CD4-positive, alpha-beta memory T cell (primary cell): ENCODE data around the gene USP6NL. TPM values are rescaled to one million over a fixed set of nuclear protein-coding genes. Genes with fewer than 3 reads are reported as not detected.

Source experiments
- CTCF ChIA-PET: fragments of 350-600 bp; sonication (Branson Sonifier 250); formaldehyde crosslinking; loops from one replicate; lab custom pipeline; 2021; ENCODE audit warnings: inconsistent platforms; ENCODE audit not compliant: partially characterized antibody; lab: Charles Lee
- POLR2A ChIA-PET: fragments of 350-600 bp; sonication (Branson Sonifier 250); formaldehyde crosslinking; loops from one replicate; lab custom pipeline; 2021; ENCODE audit not compliant: partially characterized antibody; lab: Charles Lee
- DNase-seq, 5 donors: peaks; one replicate each; pipeline versions ENCODE4 v3.0.0 to v3.0.0-alpha.2; 2020 to 2022; ENCODE audit warnings: mixed read lengths in 1 of 5
- H3K27ac ChIP-seq: one replicate; pipeline ENCODE4 v1.7.0; 2013; ENCODE audit warnings: low read depth, low read length
- H3K27me3 ChIP-seq: 2 replicates; pipeline ENCODE4 v1.7.0; 2013; ENCODE audit warnings: mild to moderate bottlenecking, low read length, moderate library complexity; ENCODE audit not compliant: insufficient read depth
- H3K36me3 ChIP-seq: 2 replicates; pipeline ENCODE4 v1.7.0; 2013; ENCODE audit warnings: mild to moderate bottlenecking, low read length, moderate library complexity; ENCODE audit not compliant: insufficient read depth
- H3K4me1 ChIP-seq: 2 replicates; pipeline ENCODE4 v1.7.0; 2013; ENCODE audit warnings: mild to moderate bottlenecking, low read length, moderate library complexity; ENCODE audit not compliant: insufficient read depth
- H3K4me3 ChIP-seq, 2 donors: one replicate each; pipeline ENCODE4 v1.7.0; 2013; ENCODE audit warnings: low read length in 2 of 2, mild to moderate bottlenecking in 1 of 2
- H3K9me3 ChIP-seq, 2 donors: one replicate each; pipeline ENCODE4 v1.7.0; 2013; ENCODE audit warnings: low read length in 2 of 2, control low read depth in 1 of 2; ENCODE audit not compliant: control insufficient read depth in 1 of 2
- H3K27ac Mint-ChIP-seq, 7 donors: one replicate each; pipeline ENCODE4 v1.8.0; 2020 to 2021; ENCODE audit warnings: mixed read lengths in 7 of 7, mild to moderate bottlenecking in 6 of 7, inconsistent platforms in 3 of 7, moderate library complexity in 3 of 7
- H3K27me3 Mint-ChIP-seq, 2 donors: one replicate each; pipeline ENCODE4 v1.8.0; 2020 to 2021; ENCODE audit warnings: mixed read lengths in 2 of 2
- H3K36me3 Mint-ChIP-seq, 2 donors: one replicate each; pipeline ENCODE4 v1.8.0; 2020 to 2021; ENCODE audit warnings: mixed read lengths in 2 of 2, inconsistent platforms in 1 of 2, mild to moderate bottlenecking in 1 of 2
- H3K4me1 Mint-ChIP-seq, 4 donors: one replicate each; pipeline ENCODE4 v1.8.0; 2020 to 2021; ENCODE audit warnings: mixed read lengths in 4 of 4, mild to moderate bottlenecking in 1 of 4
- H3K4me3 Mint-ChIP-seq, 8 donors: one replicate each; pipeline ENCODE4 v1.8.0; 2020 to 2021; ENCODE audit warnings: mixed read lengths in 8 of 8, mild to moderate bottlenecking in 7 of 8, moderate library complexity in 6 of 8, inconsistent platforms in 3 of 8
- H3K9me3 Mint-ChIP-seq, 8 donors: one replicate each; pipeline ENCODE4 v1.8.0; 2020 to 2021; ENCODE audit warnings: mixed read lengths in 8 of 8, mild to moderate bottlenecking in 5 of 8, inconsistent platforms in 3 of 8, moderate library complexity in 1 of 8
- intact Hi-C: fragments of 100-400 bp; cut with micrococcal nuclease; formaldehyde crosslinking; loops from one replicate; pipeline ENCODE4 v1.15.1; 2023
- polyA plus RNA-seq, 2 donors: library from polyadenylated mRNA; unstranded; fragments of 300-500 nt; fragmentation: Illumina TruSeq; gene quantifications; one replicate each; pipeline ENCODE4 v1.2.3, GENCODE V29; 2021
- total RNA-seq, 2 experiments: library from RNA; stranded (reverse); gene quantifications; one replicate each; pipeline ENCODE4 v1.2.3, GENCODE V29; 2021

Gene USP6NL
- total and polyA plus RNA-seq, 4 experiments from 2014 or later: 2.2 to 4.8 (median 3.3) TPM

DNA sequence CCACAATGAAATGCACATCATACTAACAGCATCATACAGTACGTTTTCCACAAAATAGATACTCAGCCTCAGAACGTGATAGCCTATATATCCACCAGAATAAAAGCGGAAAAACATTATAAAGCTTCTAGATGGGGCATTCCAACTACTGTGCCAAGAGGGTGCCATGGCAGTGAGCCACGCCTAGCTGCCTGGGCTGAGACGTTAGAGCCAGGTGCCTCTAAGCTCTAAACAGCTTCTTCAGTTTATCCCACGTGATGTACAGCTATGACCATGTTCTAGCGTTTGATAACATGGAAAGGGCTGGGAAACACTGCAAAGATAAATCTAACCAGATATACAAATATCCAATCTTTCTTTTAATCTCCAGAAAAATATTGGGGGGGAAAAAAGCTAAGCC lies 17.8 kb downstream of the USP6NL start:
- POLR2A ChIA-PET: interaction anchor here (0.9 kb wide), 1 partner anchor 11 kb away, joined by 4 read pairs; no protein-coding TSS in a partner anchor
- H3K4me1 Mint-ChIP-seq: no peaks in the 10 kb centered on the region
- H3K27me3 ChIP-seq: no peaks in the 10 kb centered on the region
- H3K36me3 Mint-ChIP-seq: peaks cover 0 to 2% of the 10 kb centered on the region in 2 donors
- H3K4me3 Mint-ChIP-seq: no peak overlapping the region
- H3K9me3 ChIP-seq: no peaks in the 10 kb centered on the region
- H3K4me3 ChIP-seq: no peak overlapping the region
- no peaks in the 10 kb centered on the region for H3K36me3 ChIP-seq
- H3K27ac ChIP-seq: no peak overlapping the region
- peaks cover 0 to 1% of the 10 kb centered on the region in 2 donors for H3K27me3 Mint-ChIP-seq
- no peaks in the 10 kb centered on the region for H3K9me3 Mint-ChIP-seq
- H3K4me1 ChIP-seq: no peaks in the 10 kb centered on the region
- CTCF ChIA-PET: interaction anchor here (1.6 kb wide), 2 partner anchors 33 to 78 kb away, joined by 3 to 4 read pairs; no protein-coding TSS in a partner anchor
- intact Hi-C loops: no loop called here
- H3K27ac Mint-ChIP-seq: no peak overlapping the region
- DNase-seq: no peak

DNA sequence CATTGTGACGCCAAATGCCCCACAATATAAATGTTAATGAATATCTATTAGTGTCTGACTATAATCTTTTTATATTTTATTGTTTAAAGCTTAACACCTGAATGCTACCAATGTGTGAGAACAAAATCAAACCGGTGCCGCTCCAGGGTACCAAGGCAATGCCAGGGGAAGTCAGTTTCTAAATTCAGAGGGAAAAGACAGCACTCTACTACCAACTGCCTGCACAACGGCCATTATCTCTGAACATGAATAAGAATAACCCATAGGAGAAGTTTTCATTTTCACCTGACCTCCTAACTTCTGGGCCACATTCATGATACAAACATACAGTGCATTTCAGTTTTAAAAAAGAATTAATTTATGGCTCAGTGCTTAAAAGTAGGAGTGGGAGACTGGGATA lies 21.7 kb downstream of the USP6NL start:
- peaks cover 0 to 3% of the 10 kb centered on the region in 2 donors for H3K27me3 Mint-ChIP-seq
- H3K4me3 Mint-ChIP-seq: no peak overlapping the region
- Histone ChIP-seq H3K27me3 (no peaks in the 10 kb centered on the region), H3K4me1 (no peaks in the 10 kb centered on the region), H3K36me3 (no peaks in the 10 kb centered on the region), H3K27ac (no peak overlapping the region), H3K9me3 (no peaks in the 10 kb centered on the region), H3K4me3 (no peak overlapping the region)
- peaks cover 0 to 5% (median 0%) of the 10 kb centered on the region in 8 donors for H3K9me3 Mint-ChIP-seq
- H3K4me1 Mint-ChIP-seq: peaks cover 0 to 5% (median 3%) of the 10 kb centered on the region in 4 donors
- no peak overlapping the region for H3K27ac Mint-ChIP-seq
- ChIA-PET POLR2A (no interaction called here), CTCF (no interaction called here)
- DNase-seq: no peak
- peaks cover 0 to 4% of the 10 kb centered on the region in 2 donors for H3K36me3 Mint-ChIP-seq
- intact Hi-C loops: no loop called here

DNA sequence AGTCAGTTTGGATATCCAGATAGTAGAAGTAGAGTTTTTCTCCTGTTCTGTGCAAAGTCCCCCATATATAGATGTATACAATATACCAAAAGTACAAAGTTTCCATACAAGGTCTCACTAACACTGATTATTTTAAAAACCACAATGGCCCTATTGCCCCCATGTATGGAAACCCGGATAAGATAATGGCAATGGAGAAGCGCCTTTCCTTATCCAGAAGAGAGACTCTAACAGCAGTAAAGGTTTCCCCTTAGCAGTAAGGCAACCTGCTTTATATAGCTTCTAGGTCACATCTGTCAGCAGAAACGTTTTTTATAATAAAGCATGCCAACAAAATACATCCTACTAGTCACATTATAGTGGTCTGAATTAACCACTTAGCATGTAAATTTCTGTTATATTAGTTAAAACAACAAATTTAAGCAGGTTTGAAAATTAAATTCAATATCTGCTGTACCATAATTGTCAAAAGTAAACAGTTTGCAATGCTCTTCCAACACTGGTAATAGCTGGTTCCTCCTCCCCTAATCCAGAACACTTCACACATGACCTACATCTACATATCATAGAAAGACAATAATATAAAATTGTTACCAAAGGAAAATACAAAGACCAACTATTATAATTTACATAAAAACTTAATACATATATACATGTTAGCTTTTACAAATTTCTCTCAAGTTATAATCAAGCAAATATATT lies 22.4 kb downstream of the USP6NL start:
- H3K27ac ChIP-seq: no peak overlapping the region
- H3K4me3 ChIP-seq: no peak overlapping the region
- Mint-ChIP-seq H3K4me1 (peaks cover 0 to 5% (median 3%) of the 10 kb centered on the region in 4 donors), H3K27ac (no peak overlapping the region), H3K36me3 (peaks cover 0 to 9% of the 10 kb centered on the region in 2 donors), H3K4me3 (no peak overlapping the region), H3K9me3 (peaks cover 0 to 5% (median 0%) of the 10 kb centered on the region in 8 donors), H3K27me3 (peaks cover 2 to 3% of the 10 kb centered on the region in 2 donors)
- intact Hi-C loops: no loop called here
- POLR2A ChIA-PET: no interaction called here
- CTCF ChIA-PET: interaction anchor here (1.3 kb wide), 1 partner anchor 9 kb away, joined by 3 read pairs; no protein-coding TSS in a partner anchor
- H3K36me3 ChIP-seq: no peaks in the 10 kb centered on the region
- H3K4me1 ChIP-seq: no peaks in the 10 kb centered on the region
- no peak for DNase-seq
- H3K27me3 ChIP-seq: no peaks in the 10 kb centered on the region
- H3K9me3 ChIP-seq: no peaks in the 10 kb centered on the region

DNA sequence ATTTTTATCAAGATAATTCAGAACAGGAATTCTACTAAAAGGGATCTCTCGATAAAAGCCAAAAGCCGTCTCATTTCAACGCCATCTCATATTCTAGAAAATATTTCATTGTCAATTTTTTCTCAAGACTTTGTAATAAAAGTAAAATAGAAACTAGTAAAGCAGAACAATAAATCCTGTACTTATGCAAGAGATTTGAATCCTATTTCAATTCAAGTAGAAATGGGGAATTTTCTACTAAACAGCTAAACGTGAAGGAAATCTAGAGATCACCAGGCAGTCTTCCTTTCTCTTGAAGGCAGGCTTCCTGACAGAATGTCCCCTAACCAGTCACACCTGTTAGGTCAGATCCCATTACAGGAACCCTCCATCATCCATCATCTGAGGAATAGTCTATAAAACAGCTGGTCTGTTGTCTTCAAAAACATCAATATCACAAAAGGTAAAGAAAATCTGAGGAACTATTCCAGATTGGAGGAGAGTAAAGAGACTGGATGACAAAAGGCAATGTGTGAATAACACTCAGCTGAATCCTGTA lies 23.7 kb downstream of the USP6NL start:
- H3K27ac ChIP-seq: no peak overlapping the region
- no peaks in the 10 kb centered on the region for H3K36me3 ChIP-seq
- no peaks in the 10 kb centered on the region for H3K9me3 ChIP-seq
- peaks cover 2 to 3% of the 10 kb centered on the region in 2 donors for H3K27me3 Mint-ChIP-seq
- no peak overlapping the region for H3K27ac Mint-ChIP-seq
- no peak overlapping the region for H3K4me3 Mint-ChIP-seq
- no peaks in the 10 kb centered on the region for H3K4me1 ChIP-seq
- DNase-seq: no peak
- no peaks in the 10 kb centered on the region for H3K27me3 ChIP-seq
- peaks cover 0 to 9% of the 10 kb centered on the region in 2 donors for H3K36me3 Mint-ChIP-seq
- POLR2A ChIA-PET: no interaction called here
- CTCF ChIA-PET: no interaction called here
- H3K4me3 ChIP-seq: no peak overlapping the region
- peaks cover 0 to 5% (median 0%) of the 10 kb centered on the region in 8 donors for H3K9me3 Mint-ChIP-seq
- intact Hi-C loops: no loop called here
- peaks cover 0 to 5% (median 3%) of the 10 kb centered on the region in 4 donors for H3K4me1 Mint-ChIP-seq

DNA sequence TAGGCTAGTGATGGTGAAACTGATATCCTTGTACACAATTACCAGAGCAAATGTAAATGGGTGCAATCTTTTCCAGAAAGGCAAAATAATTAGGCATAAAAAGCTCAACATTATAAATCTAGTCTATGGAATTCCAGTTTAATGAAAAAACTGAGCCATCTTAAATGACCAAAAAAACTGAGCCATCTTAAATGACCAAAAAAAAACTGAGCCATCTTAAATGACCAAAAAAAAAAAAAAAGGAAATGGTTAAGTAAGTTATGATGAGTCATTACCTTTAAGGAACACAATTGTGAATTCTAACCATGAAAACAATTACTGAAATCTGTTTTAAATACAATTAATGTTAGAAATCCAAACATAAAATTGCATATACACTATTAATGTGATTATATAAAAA lies 25.3 kb downstream of the USP6NL start:
- H3K27ac ChIP-seq: no peak overlapping the region
- H3K4me3 Mint-ChIP-seq: no peak overlapping the region

DNA sequence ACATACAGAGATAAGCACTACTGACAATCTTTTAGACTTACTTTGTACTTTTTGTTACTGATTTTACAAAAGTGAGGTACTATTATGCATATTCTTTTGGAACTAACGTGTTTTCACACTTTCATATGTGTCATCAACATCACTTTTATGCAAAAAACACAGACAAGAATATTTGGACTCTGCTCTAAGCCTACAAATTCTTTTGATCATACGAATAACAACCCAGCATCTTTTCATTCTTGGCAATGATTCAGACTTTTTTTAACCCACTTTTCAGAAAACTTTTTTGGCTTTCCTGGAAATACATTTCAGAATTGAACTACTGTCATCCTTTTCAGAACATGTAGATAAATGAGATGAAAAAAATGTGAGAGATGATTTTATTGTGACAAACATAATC lies 30.2 kb downstream of the USP6NL start:
- Mint-ChIP-seq H3K4me3 (no peak overlapping the region), H3K27ac (no peak overlapping the region), H3K4me1 (peaks cover 6 to 12% (median 8%) of the 10 kb centered on the region in 4 donors), H3K27me3 (peaks cover 1 to 3% of the 10 kb centered on the region in 2 donors), H3K36me3 (peaks cover 0 to 9% of the 10 kb centered on the region in 2 donors), H3K9me3 (peaks cover 0 to 3% (median 0%) of the 10 kb centered on the region in 8 donors)
- Histone ChIP-seq H3K27ac (no peak overlapping the region), H3K36me3 (no peaks in the 10 kb centered on the region), H3K9me3 (no peaks in the 10 kb centered on the region), H3K4me1 (peaks cover 6% of the 10 kb centered on the region), H3K27me3 (no peaks in the 10 kb centered on the region), H3K4me3 (no peak overlapping the region)
- intact Hi-C loops: no loop called here
- DNase-seq: no peak
- CTCF ChIA-PET: no interaction called here
- POLR2A ChIA-PET: no interaction called here

More for the DNA sequence above, 25.3 kb downstream of the USP6NL start:
- peaks cover 0 to 5% (median 0%) of the 10 kb centered on the region in 8 donors for H3K9me3 Mint-ChIP-seq
- no peak overlapping the region for H3K27ac Mint-ChIP-seq
- ChIA-PET POLR2A (no interaction called here), CTCF (no interaction called here)
- Histone ChIP-seq H3K36me3 (no peaks in the 10 kb centered on the region), H3K9me3 (no peaks in the 10 kb centered on the region), H3K27me3 (no peaks in the 10 kb centered on the region), H3K4me3 (no peak overlapping the region), H3K4me1 (peaks cover 5% of the 10 kb centered on the region)
- DNase-seq: no peak
- intact Hi-C loops: no loop called here
- H3K36me3 Mint-ChIP-seq: peaks cover 0 to 9% of the 10 kb centered on the region in 2 donors
- peaks cover 6 to 10% (median 8%) of the 10 kb centered on the region in 4 donors for H3K4me1 Mint-ChIP-seq
- peaks cover 2 to 3% of the 10 kb centered on the region in 2 donors for H3K27me3 Mint-ChIP-seq

DNA sequence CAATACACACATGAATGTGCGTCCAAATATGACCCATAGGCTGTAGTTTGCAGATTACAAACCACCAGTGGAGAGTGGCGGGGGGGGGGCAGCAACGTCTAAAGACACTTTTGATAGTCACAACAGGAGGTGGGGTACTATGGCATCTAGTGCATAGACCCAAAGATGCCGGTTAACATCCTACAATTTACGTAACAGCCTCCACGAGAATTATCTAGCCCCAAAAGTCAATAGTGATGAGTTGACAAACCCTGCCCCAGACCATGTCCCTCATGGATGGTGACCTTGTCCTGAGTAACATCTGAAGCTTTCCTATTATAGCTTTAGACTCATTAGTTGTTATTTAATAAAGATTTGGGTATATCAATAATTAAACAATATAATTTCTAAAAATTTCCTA lies 31.6 kb downstream of the USP6NL start:
- Histone ChIP-seq H3K4me1 (peaks cover 6% of the 10 kb centered on the region), H3K27me3 (no peaks in the 10 kb centered on the region), H3K27ac (no peak overlapping the region), H3K36me3 (no peaks in the 10 kb centered on the region), H3K9me3 (no peaks in the 10 kb centered on the region), H3K4me3 (no peak overlapping the region)
- intact Hi-C loops: no loop called here
- no peak for DNase-seq
- Mint-ChIP-seq H3K9me3 (peaks cover 0 to under 1% (median 0%) of the 10 kb centered on the region in 8 donors), H3K4me1 (peaks cover 6 to 13% (median 10%) of the 10 kb centered on the region in 4 donors), H3K36me3 (peaks cover 0 to 6% of the 10 kb centered on the region in 2 donors), H3K4me3 (no peak overlapping the region), H3K27me3 (peaks cover 1 to 3% of the 10 kb centered on the region in 2 donors), H3K27ac (no peak overlapping the region)
- ChIA-PET CTCF (interaction anchor here (0.7 to 0.9 kb wide), 2 partner anchors 9 to 734 kb away, joined by 3 read pairs; no protein-coding TSS in a partner anchor), POLR2A (no interaction called here)
